Stimulated activated CD8-positive, alpha-beta memory T cell treated with anti-CD3 and anti-CD28 coated beads, Interleukin-7, amount 100 ng/mL, for 24 hours (primary cell): ENCODE measurements around the gene USP36.
"Not testable (repeated sequence)": the region's sequence is repeated elsewhere in the genome, so short reads cannot be mapped to it uniquely, and the experiment has no call there.

Experiments used
- DNase-seq: peaks from one replicate; pipeline ENCODE4 v3.0.0-alpha.2; 2020; ENCODE audit warnings: low read depth

USP36 gene

GRCh38 chr17:78870621-78871020 lies 30.0 kb upstream of the USP36 start:
- no peak for DNase-seq

DNA sequence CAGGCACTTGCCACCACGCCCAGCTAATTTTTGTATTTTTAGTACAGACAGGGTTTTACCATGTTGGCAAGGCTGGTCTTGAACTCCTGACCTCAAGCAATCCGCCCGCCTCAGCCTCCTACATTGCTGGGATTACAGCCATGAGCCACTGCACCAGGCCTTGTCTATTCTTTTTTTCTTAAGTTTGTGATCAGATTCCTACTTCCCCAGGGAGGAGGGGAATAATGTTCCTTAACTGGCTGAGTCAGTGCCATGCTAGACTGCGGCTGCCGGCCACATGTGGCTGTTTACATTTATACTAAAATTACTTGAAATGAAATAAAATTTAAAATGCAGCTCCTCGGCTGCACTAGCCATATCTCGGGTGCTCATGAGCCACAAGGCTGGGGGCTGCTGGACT lies 27.8 kb upstream of the USP36 start:
- no peak for DNase-seq

DNA sequence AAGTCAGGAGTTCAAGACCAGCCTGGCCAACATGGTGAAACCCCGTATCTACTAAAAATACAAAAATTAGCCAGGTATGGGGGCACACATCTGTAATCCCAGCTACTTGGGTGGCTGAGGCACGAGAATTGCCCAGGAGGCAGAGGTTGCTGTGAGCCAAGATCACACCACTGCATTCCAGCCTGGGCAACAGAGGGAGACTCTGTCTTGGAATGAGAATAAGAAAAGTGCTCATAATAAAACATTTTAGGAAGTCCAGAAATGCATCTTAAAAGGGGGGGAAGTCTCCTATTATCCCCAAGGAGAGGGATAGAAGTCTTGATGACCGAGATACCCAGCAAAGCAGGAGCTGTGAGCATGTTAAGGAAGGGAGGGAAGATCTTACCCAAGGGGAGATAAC lies 26.4 kb upstream of the USP36 start:
- DNase-seq = not testable (repeated sequence)

GRCh38 chr17:78865682-78866390 lies 25.2 kb upstream of the USP36 start:
- peak; percentile 53 for DNase-seq

DNA sequence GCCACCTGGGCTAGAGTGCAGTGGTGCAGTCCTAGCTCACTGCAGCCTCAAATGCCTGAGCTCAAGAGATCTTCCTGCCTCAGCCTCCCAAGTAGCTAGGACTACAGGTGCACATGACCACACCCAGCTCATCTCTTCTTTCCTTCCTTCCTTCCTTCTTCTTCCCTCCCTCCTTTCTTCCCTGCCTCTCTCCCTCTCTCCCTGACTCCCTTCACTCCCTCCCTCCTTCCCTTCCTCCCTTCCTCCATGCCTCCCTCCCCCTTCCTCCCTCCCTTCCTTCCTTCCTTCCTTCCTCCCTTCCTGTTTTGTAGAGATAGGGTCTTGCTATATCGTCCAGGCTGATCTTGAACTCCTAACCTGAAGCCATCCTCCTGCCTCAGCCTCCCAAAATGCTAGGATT lies 23.5 kb upstream of the USP36 start:
- DNase-seq = no peak

DNA sequence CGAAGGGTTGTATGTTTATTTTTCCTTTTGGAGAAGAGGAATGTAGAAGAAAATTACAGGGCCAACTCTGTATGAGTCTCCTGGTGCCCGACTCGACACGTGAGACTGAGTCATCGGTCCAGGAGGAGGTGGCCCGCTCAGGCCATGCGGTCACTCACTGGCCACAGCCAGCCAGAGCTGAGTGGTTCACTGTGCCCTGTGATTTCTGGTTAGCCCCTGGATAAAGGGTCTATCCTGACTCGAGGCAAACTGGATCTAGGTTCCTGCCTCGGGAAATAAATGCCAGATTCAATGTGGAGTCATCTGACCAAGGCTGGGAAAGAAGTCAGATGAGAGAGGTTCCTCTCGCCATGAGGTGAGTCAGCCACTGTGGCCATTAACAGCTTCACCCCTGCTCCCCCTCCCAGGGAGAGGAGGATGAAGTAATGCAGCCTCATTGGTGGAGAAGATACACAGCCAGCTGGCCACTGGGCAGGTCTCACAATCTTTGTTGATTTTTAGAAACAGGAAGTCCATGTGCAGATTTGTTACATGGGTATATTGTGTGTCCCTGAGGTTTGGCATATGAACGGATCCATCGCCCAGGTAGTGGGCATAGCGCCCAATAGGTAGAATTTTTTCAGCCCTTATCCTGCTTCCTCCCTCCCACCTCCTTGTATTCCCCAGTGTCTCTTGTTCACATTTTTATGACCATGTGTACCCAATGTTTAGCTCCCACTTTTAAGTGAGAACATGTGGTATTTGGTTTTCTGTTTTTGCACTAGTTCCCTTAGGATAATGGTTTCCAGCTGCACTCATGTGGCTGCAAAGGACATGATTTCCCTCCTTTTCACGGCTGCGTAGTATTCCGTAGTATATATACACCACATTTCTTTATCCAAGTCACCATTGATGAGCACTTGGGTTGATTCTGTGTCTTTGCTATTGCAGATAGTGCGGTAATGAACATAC lies 21.7 kb upstream of the USP36 start:
- DNase-seq = no peak

DNA sequence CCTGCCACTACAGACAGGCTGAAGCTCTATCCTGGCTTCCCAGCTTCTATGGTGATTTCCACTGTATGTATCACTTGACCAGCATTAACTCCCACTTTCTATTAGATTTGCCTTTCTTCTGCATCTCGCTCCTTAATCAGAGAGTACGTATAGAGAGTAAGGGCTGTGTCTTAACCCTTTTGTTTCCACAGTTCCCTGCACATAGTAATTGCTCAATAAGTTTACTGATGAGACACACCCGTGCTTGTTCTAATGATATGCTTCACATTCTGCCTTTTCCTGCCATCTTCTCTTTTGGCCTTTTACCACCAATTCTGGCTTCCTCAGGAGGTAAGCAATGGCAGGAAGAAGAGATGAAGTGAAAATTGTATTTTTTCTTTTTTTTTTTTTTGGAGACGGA lies 20.6 kb upstream of the USP36 start:
- no peak for DNase-seq

DNA sequence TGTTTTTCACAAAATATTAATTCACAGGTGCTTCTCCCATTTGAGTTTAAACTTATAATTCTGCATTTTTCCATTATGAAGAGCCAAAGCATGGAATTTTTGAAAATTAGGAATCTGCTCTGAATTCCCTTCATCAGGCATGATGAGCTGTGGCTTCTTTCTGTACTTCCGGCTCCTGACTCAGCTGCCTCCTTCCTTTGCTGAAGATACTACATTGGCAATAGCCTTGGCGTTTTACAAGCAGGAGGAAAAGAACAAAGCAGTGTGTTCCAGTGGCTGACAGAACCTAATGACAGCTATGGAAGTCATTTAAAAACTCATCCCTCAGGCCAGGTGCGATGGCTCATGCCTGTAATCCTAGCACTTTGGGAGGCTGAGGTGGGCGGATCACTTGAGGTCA lies 18.4 kb upstream of the USP36 start:
- DNase-seq = no peak

- no peak for DNase-seq
These were observed 16.7 kb upstream of the USP36 start for GRCh38 chr17:78857266-78857665.

DNA sequence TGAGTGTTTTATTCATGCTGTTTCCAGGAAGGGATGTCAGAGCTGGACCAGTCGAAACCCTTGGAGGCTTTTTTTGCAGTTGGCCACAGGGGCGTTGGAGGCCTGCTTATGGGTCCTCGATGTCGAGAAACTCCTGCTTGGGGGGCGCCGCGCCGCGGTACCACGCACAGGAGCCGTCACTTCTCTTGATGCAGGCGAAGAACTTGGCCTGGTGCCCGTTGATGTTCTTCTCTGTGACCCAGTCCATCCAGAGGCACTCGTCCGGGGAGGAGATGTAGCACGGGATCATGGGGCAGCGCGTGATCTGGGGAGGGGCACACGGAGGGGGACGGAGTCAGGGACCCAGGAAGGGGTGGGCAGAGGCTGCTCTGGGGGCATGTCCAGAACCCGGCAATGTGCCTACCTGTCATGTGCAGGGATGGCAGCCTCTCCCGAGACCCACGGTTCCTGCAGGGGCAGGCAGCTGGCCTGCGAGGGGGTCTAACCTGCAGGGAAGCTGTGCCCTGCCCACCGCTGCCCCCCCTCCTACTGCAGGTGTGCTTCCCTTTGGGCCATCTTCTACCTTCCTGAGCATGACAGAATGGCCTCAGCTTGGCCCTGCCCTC lies 15.0 kb upstream of the USP36 start:
- no peak for DNase-seq

GRCh38 chr17:78854508-78854907 lies 13.9 kb upstream of the USP36 start:
- DNase-seq = no peak

DNA sequence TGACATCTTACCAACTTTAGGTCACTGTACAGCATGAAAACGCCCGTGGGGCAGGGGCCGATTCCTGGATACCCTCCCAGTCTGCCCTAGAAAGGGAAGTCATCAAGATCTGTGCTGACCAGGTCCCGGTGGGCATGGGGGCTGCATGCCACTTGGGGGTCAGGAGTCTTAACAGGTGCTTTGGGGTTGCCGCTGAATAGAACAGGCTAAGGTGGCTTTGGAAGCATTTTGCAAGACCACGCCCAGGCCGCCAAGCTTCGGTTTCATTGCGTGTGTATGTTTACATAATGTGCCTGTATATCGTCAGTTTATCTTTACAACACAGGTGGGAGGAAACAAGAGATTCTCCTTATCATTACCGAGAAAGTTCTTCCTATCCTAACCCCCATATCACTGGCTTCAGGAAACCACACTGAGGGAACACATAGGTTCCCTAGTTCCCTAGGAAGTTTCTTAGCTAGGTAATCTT lies 13.3 kb upstream of the USP36 start:
- DNase-seq = no peak

DNA sequence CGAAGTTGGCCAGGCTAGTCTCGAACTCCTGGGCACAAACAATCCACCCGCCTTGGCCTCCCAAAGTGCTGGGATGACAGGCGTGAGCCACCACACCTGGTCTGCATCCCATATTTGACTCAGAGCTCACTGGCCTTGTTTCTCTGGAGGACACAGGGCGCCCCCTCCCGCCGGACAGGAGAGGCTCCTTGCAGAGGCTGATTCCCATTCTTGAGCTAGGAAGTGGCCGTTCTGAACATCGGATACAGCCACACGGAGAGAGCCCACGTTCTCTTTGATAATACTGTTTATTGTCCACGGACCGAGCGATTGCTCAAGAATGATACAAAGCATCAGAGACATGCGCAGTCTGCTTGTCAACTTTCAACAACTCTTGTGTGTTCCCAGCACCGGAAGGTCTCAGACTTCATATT lies 12.1 kb upstream of the USP36 start:
- no peak for DNase-seq

DNA sequence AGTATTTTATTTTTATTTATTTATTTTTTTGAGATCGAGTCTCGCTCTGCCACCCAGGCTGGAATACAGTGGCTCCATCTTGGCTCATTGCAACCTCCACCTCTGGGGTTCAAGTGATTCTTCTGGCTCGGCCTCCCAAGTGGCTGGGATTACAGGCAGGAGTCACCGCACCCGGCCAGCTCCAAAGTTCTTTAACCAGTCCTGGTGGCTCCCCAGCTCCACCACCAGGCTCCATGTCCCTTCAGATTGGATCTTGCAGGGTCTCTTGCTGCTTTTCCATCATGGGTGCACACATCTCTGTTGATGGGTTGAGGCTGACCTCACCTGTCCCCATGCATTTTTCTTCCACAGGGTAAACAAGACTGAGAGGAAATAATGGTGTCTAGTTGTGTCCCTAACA lies 8.4 kb upstream of the USP36 start:
- no peak for DNase-seq

DNA sequence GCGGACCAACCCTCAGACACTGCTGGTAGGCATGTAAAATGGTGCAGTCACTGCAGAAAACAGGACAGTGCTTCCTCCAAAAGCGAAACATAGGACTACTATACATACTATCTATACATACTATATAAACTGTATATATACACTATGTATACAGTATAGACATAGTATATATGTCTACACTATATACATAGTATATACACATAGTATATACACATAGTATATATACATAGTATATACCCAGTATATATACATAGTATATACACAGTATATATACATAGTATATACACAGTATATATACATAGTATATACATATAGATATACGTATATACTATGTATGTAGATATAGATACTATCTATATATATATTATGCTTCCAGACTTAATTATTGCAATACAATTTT lies 6.4 kb upstream of the USP36 start:
- DNase-seq = no peak

GRCh38 chr17:78844301-78845005 lies 3.8 kb upstream of the USP36 start:
- DNase-seq = no peak

DNA sequence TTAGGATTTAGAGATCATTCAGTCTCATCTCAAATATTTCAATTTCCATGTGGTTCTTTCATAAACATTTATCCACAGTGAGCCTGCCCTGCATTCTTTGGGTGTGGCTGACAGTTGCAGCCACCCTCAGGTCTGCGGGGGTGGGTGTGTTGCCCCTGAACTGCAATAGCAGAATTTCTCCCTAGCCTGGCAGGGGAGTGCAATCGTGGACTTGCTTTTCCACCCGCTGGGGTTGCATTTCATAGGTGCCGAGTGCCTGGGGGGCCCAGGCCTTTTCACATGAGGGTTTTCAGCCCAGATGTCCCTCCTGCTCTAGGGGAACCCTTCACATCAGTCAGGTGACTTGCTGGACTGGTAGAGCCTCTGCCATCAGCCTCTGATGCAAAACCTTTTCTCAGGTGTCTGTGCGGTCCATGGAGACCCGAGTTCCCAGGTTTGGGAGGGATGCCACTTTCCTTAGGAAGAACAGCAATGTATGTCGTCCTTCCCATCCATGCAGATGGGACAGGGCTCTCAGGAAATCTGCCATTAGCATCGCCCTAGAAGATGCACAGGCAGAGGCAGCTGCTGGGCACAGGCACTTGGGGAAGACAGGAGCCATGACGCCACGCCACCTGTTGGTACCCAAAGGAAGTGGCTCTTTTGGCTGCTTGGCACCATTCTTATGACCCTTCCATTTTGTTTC lies 2.4 kb upstream of the USP36 start:
- DNase-seq = peak; percentile 18

DNA sequence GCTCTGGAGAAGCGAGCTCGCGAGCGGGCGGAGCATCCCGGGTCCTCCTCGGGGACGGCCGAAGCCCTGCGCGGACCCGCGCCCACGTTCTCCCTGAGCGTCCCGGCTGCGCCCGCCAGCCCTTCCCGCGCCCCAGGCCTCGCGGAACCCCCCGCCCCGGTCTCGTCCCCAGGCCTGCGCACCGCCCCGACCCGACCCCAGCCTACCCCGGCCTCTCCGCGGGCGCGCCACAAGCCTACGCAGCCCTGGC lies 159 bp downstream of the USP36 start:
- DNase-seq = no peak

DNA sequence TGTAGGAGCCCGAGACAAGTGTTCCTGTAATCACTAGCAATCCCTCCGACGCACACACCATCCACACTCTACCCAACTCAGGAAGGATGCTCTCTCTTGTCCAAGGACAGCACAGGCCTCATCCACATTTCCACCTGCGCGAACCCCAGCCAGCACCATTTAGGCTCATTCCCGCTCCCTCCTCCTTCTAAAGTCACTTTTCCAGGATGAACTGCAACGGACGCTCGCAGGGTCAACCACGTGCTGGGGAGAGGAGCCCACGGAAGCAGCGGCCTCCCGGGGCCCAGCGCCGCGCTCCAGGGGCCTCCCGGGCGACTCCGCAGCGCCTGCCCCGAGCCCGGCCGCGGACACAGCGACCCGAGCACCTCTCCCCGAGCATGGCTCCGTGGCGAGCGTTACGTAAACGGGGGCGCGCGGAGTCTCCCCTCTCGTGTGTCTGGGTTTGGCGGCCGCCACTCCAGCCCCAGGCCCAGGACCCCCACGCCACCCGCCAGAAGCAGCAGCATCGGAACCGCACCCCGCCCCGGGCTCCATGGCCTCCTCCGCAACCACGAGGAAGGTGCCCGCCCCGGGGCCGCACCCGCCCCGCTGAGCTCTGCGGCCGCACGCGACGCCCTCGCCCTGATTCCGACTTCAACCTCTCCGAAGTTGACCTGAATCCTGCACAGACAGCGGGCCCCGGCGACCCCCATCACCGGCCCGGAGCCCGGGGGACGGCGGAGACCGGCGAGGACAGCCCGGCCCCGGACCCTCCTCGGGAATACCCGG lies 668 bp downstream of the USP36 start:
- DNase-seq = no peak

DNA sequence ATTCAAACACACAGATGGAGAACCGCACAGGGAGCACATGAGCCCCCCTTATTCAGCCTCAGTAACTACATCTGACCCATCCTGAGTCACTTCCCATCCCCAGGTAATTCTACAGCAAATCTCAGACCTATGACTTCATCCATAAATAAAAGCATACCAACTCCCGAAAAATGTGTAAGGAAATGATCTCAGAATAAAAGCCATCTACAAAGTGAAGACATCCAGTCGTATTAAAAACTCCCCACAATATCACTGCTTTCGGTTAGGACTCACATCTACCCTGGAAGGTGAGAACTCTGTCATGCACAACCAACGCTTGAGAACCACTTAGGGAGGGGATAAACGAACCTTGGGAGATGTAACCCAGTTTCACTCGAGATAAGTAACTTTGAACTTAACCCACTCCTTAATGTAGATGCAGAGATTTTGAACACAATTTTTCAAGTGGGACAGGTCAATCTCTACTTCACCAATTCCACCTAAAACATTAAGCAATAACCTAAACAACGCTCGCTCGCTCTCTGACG lies 1.3 kb downstream of the USP36 start:
- no peak for DNase-seq

DNA sequence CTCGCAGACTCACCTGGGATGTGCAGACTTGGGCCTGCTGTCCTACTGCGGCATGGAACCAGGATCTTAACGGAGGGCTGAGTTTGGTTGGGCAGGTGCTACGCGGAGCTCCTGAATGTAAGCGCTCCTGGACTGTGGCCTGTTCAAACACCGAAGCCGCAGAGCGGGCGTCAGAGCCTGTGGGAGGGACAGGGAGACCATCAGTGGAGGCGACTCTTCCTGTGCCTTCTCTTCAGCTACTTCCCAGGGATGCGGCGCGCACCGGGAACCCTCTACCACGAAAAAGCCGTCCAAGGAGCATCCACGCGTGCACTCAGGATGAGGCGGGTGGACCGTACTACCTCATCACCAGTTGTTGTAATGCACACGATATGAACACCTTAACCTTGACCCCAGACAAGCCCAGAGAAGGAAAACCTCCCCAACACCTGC lies 2.0 kb downstream of the USP36 start:
- DNase-seq = no peak
